ENCODE data around the gene ADCY4.
A peak's percentile ranks its signal among the peaks of the same experiment; 100 is the strongest.

Gene ADCY4

GRCh38 chr14:24274101-24274543 lies 60.7 kb downstream of the ADCY4 start:
- DNase-seq (ENCODE audit: low read depth in 2 of 2) = peak in 1 of 2 donors; percentile 54

GRCh38 chr14:24273422-24273998 lies 61.4 kb downstream of the ADCY4 start:
- DNase-seq (ENCODE audit: low read depth in 2 of 2) = no peak

- DNase-seq (ENCODE audit: low read depth in 2 of 2) = no peak
Observed at GRCh38 chr14:24272467-24272866, 62.4 kb downstream of the ADCY4 start.

GRCh38 chr14:24271834-24272263 lies 63.0 kb downstream of the ADCY4 start:
- no peak for DNase-seq (ENCODE audit: low read depth in 2 of 2)

GRCh38 chr14:24271134-24271833 lies 63.6 kb downstream of the ADCY4 start, which contains the start of gene RABGGTA:
TSS of gene RABGGTA (minus strand) at chr14:24271597. CDS start at chr14:24271115, 482 bp downstream.
- peak; percentile 80 to 84 for DNase-seq (ENCODE audit: low read depth in 2 of 2)

- no peak for DNase-seq (ENCODE audit: low read depth in 2 of 2)
Observed at GRCh38 chr14:24270537-24271133, 64.2 kb downstream of the ADCY4 start.

- no peak for DNase-seq (ENCODE audit: low read depth in 2 of 2)
Observed at GRCh38 chr14:24269910-24270536, 64.8 kb downstream of the ADCY4 start.

GRCh38 chr14:24269368-24269767 lies 65.5 kb downstream of the ADCY4 start:
- DNase-seq (ENCODE audit: low read depth in 2 of 2) = no peak

All from stimulated activated CD4-positive, alpha-beta T cell treated with anti-CD3 and anti-CD28 coated beads, Interleukin-15, amount 100 ng/mL, for 48 hours (primary cell).